Activated CD8-positive, alpha-beta memory T cell treated with anti-CD3 and anti-CD28 coated beads, Interleukin-2, amount 50 U/mL, for 24 hours (primary cell): ENCODE measurements around the gene OR2V2.
"Not testable (repeated sequence)": the region's sequence is repeated elsewhere in the genome, so short reads cannot be mapped to it uniquely, and the experiment has no call there.

Experiments used
- DNase-seq: peaks from one replicate; pipeline ENCODE4 v3.0.0-alpha.2; 2020; ENCODE audit errors: extremely low read depth

Gene OR2V2, protein sequence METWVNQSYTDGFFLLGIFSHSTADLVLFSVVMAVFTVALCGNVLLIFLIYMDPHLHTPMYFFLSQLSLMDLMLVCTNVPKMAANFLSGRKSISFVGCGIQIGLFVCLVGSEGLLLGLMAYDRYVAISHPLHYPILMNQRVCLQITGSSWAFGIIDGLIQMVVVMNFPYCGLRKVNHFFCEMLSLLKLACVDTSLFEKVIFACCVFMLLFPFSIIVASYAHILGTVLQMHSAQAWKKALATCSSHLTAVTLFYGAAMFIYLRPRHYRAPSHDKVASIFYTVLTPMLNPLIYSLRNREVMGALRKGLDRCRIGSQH

DNA sequence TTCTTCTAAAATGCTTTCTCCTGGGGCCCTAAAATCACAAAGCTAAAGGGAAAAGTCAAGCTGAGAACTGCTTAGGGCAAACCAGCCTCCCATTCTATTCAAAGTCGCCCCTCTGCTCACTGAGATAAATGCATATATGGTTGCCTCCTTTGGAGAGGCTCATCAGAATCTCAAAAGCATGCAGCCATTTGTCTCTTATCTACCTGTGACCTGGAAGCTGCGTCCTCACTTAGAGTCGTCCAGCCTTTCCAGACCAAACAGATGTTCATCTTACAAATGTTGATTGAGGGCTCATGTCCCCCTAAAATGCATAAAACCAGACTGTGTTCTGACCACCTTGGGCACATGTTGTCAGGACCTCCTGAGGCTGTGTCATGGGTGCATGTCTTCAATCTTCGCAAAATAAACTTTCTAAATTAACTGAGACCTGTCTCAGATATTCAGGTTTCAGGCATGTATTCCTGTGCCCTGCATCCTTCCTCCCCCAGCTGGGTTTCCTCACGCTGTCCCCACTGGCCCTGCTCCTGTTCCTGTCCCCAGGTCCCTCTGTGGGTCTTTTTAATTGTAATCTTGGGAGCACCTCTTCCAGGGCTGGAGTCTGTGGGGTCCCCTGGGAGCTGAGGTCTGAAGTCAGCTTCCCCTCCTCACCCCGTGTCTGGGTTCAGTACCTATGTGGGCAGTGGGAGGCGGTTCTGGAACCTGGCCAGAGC lies at the start of gene OR2V2:
Gene OR2V2 (plus strand): TSS at position 660 of the 710 bp plus-strand sequence. CDS start 7,357 bp downstream, outside the sequence.
- DNase-seq, result not testable (repeated sequence)

DNA sequence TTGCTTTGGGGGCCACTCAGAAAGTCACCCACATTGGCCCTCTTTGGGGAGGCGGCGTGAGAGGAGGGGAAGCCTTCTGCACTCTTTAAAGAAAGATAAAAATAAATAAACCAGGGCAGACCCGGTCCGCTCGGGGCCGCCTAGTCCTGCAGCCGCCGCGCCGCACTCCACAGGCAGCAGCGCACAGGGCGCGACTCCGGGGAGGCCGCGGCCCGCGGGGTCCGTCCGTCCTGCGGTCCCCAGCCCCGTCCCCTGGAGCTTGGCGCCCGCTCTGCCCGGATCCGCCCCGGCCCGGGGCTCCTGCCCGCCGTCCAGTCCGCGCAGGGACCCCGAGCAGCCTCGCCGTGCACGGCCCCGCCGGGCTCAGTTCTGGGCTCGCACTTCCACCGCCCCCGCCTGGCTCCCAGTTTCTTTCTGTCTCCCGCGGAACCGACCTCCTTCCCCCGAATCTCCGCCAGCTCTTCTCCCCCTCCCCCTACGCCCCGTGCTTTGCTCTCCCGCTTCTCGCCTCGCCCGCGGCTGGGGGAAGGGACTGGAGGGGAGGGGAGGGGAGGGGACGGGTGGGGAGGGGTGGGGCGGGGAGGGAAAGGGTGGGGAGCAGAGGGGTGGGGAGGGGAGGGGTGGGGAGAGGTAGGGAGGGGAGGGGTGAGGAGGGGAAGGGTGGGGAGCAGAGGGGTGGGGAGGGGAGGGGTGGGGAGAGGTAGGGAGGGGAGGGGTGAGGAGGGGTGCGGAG lies 49.5 kb upstream of the OR2V2 start:
- DNase-seq, result not testable (repeated sequence)

DNA sequence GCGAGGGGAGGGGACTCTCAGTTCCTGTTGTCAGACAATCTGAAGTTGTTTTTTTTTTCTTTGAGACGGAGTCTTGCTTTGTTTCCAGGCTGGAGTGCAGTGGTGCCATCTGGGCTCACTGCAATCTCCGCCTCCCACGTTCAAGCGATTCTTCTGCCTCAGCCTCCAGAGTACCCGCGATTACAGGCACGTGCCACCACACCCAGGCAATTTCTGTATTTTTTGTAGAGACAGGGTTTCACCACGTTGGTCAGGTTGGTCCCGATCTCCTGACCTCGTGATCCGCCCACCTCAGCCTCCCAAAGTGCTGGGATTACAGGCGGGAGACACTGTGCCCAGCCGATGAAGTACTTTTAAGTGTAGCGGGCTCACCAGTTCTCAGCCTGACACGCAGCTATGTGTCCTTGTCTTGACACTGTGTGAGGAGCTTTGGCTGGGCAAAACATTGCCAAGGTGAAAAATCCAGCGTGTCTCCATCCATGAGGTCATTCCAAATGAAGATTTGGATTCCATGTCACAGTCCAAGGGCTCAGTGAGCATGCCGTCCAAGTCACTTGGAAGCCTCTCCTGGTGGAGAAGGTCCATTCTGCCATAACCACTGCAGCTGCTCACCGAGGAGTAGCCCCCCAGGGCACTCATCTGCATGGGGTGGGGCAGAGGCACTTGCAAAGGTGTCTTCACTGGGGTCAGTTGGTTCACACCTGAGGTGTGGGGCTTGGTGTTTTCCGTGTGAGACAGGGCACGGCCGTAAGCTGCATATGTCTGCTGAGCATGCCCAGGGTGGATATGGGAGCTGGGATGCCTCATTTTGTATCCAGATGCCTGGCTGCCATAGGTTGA lies 48.4 kb upstream of the OR2V2 start:
- DNase-seq, result no peak

DNA sequence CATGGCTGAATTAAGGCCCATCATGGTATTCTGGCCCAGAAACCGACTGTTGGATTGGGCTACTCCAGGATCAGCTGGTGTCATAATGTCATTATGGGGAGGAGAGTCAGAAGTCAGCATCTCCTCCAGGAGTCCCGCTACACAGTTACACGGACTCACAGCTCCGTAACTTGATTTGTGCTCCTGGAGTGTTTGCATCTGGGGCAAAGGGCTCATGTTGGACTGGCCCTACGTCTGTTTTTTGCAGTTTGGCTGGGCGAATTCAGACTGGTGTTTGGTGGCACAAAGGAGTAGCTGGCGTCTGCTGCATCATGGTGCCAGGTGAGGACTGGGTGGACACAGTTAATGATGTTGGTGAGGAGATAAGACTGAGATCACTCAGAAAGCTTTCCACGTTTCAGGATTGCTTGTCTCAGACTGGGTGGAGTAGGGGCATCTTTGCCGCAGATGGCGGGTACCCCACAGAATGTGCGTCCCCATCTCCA lies 47.7 kb upstream of the OR2V2 start:
- no peak for DNase-seq

DNA sequence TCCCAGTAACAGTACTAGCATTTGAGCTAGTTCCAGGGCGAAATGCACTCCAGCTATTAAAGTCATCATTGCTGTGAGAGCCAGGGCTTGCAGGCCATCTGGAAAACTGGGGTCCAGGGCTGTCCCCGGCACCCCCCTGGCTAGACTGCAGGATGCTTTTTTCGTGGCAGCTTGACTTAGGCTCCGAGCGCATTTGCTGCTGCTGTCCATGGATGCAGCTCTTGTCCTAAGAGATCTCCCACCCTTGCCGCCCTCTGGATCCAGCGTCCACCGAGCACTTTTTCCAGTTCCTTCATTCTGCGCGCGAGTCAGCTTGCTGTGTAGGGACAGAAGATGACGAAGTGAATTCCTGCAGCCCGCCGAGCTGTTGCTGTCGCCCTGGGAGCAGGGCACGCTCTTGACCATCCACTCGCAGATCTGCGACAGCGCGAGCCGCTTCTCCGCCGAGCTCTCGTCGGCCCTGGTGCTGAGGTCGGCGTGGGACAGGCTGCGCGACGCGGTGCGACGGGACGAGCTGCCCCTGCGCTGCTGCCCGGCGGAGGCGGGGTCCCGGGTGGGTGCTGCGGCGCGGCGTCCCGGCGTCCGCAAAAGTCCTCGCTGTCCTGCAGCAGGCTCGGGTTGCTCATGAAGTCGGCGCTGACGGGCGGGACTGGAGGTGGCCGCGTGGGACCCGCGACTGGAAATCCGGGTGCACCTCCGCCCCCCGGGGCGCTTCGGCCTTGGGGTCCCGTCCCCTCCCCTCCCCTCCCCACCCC lies 47.1 kb upstream of the OR2V2 start:
- no peak for DNase-seq

DNA sequence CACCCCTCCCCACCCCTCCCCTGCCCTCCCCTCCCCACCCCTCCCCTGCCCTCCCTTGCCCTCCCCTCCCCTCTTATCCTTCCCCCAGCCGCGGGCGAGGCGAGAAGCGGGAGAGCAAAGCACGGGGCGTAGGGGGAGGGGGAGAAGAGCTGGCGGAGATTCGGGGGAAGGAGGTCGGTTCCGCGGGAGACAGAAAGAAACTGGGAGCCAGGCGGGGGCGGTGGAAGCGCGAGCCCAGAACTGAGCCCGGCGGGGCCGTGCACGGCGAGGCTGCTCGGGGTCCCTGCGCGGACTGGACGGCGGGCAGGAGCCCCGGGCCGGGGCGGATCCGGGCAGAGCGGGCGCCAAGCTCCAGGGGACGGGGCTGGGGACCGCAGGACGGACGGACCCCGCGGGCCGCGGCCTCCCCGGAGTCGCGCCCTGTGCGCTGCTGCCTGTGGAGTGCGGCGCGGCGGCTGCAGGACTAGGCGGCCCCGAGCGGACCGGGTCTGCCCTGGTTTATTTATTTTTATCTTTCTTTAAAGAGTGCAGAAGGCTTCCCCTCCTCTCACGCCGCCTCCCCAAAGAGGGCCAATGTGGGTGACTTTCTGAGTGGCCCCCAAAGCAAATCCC lies 46.2 kb upstream of the OR2V2 start:
- DNase-seq, result not testable (repeated sequence)

DNA sequence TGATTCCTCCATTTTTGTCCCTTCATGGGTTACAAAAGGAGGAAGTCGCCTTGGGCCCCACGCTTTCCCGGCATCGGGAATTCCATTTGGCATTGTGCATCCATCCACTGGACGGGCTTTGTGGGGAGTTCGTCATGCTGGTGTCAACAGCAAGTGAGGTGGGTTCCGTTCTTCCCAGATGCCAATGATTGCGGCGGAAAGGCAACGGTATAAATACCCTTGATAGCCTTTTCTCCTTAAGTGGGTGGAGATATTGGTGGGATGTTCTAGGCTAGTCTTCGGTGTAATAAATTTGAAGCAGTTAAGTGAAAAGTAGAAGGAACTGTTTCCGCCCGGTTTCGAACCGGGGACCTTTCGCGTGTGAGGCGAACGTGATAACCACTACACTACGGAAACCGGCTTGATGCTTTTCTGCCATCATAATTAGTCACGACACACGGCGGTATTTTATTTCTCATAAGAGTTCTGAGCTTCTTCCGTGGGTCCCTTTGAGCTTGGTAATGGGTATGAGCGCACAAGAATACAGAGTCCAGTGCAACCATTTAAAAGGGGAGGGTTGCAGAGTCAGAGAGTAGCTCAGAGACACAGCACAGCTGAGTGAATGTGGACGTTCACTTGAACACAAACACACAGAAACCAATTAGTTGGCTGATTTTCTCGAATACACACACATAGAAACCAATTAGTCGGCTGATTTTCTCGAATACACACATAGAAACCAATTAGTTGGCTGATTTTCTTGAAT lies 45.3 kb upstream of the OR2V2 start:
- DNase-seq, result not testable (repeated sequence)

DNA sequence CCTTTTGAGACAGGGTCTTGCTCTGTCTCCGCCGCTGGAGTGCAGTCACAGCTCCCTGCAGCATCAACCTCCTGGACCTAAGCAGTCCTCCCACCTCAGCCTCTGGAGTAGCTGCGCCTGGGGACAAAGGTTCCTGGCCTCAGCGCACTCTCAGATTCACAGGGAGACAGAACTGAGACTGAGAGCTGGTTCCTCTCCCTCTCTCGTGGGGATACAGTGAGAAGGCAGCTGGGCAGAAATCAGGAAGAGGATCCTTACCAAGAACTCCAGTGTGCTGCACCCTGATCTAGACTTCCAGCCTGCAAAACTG lies 43.2 kb upstream of the OR2V2 start:
- DNase-seq, result not testable (repeated sequence)

DNA sequence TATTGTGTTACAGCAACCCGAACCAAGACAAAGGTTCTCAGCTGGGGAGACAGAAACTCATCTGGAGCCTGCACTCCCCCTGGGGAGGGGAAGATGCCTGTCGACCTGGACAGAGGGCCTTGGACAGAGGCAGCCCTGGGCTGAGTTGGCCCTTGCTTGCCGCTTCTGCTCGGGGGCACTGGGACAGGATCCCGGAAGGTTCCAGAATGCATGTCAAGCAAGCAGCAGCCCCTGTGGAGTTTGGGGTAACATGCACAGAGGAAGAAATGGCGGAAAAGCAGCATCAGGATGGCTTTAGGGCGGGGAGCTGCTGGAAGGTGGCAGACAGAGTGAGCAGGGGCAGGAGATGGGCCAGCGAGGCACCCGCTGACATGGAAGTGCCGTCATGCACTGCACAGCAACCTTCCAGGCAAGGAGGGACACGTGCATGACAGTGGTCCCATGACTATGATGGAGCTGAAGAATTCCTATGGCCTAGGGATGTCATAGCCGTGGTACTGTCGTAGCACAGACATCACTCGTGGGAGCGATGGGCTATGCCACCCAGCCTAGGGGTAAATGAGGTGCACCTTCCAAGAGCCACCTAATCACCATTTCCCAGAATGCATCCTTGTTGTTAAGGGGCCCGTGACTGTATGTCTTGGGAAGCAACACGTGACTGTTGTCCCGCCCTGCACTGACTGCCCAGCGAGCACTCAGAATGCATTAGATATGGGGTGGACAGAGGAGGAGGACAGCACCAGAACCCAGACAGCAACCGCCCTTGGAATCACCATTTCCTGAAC lies 42.6 kb upstream of the OR2V2 start:
- not testable (repeated sequence) for DNase-seq

DNA sequence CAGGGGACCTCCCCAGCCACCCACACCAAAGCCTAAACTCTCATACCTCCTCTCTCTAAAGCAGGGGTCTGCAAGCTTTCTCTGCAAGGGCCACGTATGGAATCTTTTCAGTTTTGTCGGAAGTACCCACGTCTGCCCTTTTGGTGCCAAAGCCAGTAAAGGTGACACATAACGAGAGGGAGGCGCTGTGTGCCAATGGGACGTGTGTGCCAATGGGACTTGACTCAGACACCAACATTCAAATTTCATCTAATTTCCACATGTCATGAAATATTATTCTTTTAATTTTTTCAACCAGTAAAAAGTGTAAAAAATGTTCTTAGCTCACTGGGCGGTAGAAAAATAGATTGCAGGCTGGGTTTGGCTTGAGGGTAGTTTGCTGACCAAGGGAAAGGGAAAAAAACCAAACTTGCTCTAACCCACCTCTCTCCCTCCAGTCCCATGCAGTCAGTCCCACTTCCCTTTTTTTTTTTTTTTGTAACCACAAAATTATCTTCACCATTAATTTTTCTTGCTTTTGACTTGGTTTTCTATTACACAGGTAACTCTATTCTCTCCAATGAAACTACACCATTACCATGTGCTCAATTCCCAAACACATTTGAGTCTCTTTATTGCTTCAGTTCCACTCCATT lies 41.9 kb upstream of the OR2V2 start:
- no peak for DNase-seq

DNA sequence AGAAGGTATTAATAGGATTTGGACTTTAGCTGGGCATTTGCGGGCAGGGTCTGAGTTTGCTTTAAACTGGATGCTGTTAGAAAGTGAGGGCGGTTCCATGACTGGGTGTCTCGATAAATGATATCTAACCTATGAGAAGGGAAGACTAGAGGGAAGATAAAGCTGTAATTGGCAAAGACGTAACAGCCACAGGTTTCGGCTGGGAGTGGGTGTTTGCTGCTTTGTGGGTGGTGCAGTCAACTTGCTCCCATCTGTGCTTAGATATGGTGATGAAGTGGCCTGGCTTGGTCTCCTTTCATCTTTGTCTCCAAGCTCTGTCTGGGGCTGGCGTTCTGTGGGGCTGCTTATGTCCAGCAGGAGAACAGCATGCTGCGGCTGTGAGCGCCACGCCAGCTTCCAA lies 39.7 kb upstream of the OR2V2 start:
- no peak for DNase-seq

DNA sequence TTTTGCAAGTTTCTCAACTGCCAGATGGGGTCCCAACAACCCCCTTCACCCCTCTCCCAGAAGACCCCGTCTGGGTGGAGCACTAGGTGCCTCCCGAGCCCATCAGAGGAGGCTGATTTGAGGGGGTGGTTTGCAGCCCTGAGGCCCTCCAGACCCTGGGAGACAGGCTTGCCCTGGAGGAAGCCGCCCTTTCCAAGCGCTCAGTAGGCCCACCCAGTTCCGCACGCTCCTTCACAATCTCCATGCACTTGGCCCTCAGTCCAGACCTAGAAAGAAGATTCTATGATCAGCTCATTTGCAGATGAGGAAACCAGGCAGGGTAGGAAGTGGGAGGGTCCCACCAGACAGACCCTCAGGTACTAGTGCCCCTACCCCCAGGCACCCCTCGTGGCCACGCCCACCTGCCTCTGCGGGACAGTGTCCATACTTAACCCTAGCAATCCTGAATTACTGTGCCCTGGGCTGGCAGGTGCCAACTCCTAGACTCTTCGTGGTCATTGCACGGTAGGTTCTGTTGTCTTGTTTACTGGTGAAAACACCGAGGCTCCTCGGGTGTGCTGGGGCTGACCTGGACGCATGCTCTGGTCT lies 38.7 kb upstream of the OR2V2 start:
- no peak for DNase-seq

DNA sequence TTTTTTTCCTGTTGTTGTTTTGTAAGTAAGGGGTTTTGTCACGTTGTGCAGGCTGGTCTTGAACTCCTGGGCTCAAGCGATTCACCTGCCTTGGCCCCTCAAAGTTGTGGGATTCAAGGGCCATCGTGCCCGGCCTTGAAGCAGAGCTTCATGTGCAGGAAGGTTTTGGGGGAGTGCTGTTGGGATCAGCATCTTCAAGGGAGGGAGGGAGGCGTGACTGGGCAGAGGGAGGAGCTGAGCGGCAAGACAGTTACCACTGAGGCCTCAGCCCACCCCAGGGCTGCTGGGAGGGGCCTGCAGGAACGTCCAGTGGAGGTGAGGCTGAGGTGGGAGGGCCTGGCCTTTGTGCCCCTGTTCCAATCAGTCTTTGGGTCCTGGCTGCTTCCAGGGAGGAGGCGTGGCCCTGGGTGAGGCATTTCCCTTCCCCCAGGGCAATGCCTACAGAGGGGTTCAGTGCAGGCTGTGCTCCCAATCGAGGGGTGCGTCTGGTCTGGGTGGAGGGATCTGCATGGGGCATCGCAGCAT lies 37.8 kb upstream of the OR2V2 start:
- DNase-seq, result no peak

DNA sequence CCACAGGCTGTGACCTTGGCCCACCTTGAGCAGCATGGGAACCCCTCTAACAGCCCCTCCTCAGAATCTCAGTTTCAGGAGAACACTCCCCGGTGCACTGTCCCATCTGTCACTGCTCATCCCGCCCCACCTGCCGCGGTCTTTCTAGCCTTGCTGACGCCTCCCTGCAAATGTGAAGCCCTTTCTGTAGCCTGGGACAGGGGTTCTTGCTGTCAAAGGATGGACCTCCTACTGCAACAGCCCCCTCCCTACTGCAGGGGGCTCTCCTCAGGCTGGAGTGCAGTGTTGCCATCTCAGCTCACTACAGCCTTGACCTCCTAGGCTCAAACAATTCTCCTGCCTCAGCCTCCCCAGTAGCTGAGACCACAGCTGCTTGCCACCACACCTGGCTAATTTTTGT lies 36.4 kb upstream of the OR2V2 start:
- DNase-seq, result no peak

DNA sequence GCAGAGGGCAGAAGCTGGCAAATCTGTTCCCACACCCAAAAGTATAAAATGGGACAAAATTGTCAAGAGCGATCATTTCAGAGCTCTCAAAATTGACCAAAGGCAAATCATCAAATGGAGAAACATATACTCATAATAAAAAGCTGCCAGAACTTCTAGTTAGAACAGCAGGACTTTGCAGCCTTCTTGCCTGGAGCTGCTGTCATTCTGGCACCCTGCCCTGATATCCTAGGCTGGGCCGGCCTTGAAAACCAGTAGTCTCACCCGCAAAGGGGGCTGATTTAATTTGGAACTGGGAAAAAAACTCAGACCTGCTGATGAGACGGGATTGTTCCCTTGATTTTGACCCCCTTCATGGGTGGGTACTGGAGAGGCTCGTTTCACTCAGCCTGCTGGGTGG lies 34.9 kb upstream of the OR2V2 start:
- no peak for DNase-seq

DNA sequence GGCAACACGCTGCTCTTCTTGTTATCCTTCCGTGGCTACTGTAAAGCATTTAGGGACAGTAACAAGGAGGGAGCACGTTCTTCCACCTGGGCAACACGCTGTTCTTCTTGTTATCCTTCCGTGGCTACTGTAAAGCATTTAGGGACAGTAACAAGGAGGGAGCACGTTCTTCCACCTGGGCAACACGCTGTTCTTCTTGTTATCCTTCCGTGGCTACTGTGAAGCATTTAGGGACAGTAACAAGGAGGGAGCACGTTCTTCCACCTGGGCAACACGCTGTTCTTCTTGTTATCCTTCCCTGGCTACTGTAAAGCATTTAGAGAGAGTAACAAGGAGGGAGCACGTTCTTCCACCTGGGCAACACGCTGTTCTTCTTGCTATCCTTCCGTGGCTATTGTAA lies 33.8 kb upstream of the OR2V2 start:
- not testable (repeated sequence) for DNase-seq

DNA sequence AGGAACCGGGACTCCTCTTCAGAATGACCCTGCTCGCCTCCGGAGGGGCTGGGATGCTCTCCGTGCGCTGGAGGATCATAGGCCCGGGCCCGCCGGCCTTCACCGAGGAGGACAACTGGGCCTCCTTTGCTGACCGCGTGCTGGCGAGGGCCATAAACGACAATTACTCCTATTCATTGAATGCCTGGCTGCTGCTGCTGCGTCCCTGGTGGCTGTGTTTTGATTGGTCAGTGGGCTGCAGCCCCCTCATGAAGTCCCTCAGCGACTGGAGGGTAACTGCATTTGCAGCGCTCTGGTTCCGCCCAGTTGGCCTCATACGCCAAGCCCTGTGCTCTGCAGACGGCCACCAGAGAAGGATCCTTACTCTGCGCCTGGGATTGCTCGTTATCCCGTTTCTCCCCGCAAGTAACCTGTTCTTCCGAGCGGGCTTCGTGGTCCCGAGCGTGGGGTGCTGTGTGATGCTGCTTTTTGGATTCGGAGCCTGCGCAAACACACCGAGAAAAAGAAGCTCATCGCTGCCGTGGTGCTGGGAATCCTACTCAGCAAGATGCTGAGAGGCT lies 33.0 kb upstream of the OR2V2 start:
- DNase-seq, result no peak
